Measurements from ENCODE around the gene C19orf44. TPM values are rescaled to one million over a fixed set of nuclear protein-coding genes. Genes with fewer than 3 reads are reported as not detected.
"Not testable (repeated sequence)": the region's sequence is repeated elsewhere in the genome, so short reads cannot be mapped to it uniquely, and the experiment has no call there.

Gene C19orf44
- total and polyA plus RNA-seq, 2 experiments from 2014 or later: 2.4 to 5.1 TPM

- Histone ChIP-seq H3K9me3 (ENCODE audit: low read depth) (no peaks in the 10 kb centered on the region), H3K4me2 (ENCODE audit: unreplicated experiment) (peak overlapping the region; percentile 94), H3K36me3 (ENCODE audit: low read depth) (no peaks in the 10 kb centered on the region), H4K20me1 (ENCODE audit: insufficient read depth) (no peaks in the 10 kb centered on the region), H3K4me1 (ENCODE audit: insufficient read depth) (peaks cover 20% of the 10 kb centered on the region), H3K4me3 (peak overlapping the region; percentile 86), H3F3A (ENCODE audit: insufficient read depth) (peaks cover 16% of the 10 kb centered on the region), H3K79me2 (ENCODE audit: insufficient read depth) (peaks cover 57% of the 10 kb centered on the region), H3K9me2 (ENCODE audit: insufficient read depth) (no peaks in the 10 kb centered on the region), H3K9ac (peak overlapping the region; percentile 79), H2AFZ (peak overlapping the region; percentile 63; the same call in 1 of the 2 replicates), H3K27ac (peak overlapping the region; percentile 79), H3K27me3 (replicated peaks; ENCODE audit: insufficient read depth) (no peaks in the 10 kb centered on the region)
- TF ChIP-seq EZH2phosphoT487 (IDR thresholded peaks at IDR 0.05; ENCODE audit: insufficient read depth, low read depth) (no peak), EZH2 (IDR thresholded peaks at IDR 0.05; ENCODE audit: insufficient read depth, poor library complexity, severe bottlenecking) (no peak)
- WGBS, 2 experiments (ENCODE audit: low coverage in 1 of 2, low lambda C conversion rate in 2 of 2, missing lambda C conversion rate in 2 of 2): 1% methylated on average over 7 of the region's 7 CpGs
- DNase-seq: no peak
- in situ Hi-C loops (cut with MboI): no loop called here
These were observed 25.7 kb upstream of the C19orf44 start for GRCh38 chr19:16470541-16470910.

GRCh38 chr19:16470911-16471811 lies 25.0 kb upstream of the C19orf44 start:
- no peak for TF ChIP-seq EZH2phosphoT487 (IDR thresholded peaks at IDR 0.05; ENCODE audit: insufficient read depth, low read depth)
- TF ChIP-seq EZH2 (IDR thresholded peaks at IDR 0.05; ENCODE audit: insufficient read depth, poor library complexity, severe bottlenecking): no peak
- H3K27me3 ChIP-seq (replicated peaks; ENCODE audit: insufficient read depth): no peaks in the 10 kb centered on the region
- H3K4me3 ChIP-seq: peak overlapping the region; percentile 86
- peak overlapping the region; percentile 94 for H3K4me2 ChIP-seq (ENCODE audit: unreplicated experiment)
- H3K27ac ChIP-seq: peak overlapping the region; percentile 79
- no peaks in the 10 kb centered on the region for H4K20me1 ChIP-seq (ENCODE audit: insufficient read depth)
- in situ Hi-C loops (cut with MboI): no loop called here
- H3K9me3 ChIP-seq (ENCODE audit: low read depth): no peaks in the 10 kb centered on the region
- 1 to 3% methylated on average over 41 to 54 of the region's 67 CpGs for whole genome bisulfite sequencing, 2 experiments (ENCODE audit: low coverage in 1 of 2, low lambda C conversion rate in 2 of 2, missing lambda C conversion rate in 2 of 2)
- no peaks in the 10 kb centered on the region for H3K36me3 ChIP-seq (ENCODE audit: low read depth)
- peak overlapping the region; percentile 63 for H2AFZ ChIP-seq
- DNase-seq: peak; percentile 91
- peaks cover 50% of the 10 kb centered on the region for H3K79me2 ChIP-seq (ENCODE audit: insufficient read depth)
- H3F3A ChIP-seq (ENCODE audit: insufficient read depth): peaks cover 16% of the 10 kb centered on the region
- peak overlapping the region; percentile 79 for H3K9ac ChIP-seq
- no peaks in the 10 kb centered on the region for H3K9me2 ChIP-seq (ENCODE audit: insufficient read depth)
- peaks cover 20% of the 10 kb centered on the region for H3K4me1 ChIP-seq (ENCODE audit: insufficient read depth)

DNA sequence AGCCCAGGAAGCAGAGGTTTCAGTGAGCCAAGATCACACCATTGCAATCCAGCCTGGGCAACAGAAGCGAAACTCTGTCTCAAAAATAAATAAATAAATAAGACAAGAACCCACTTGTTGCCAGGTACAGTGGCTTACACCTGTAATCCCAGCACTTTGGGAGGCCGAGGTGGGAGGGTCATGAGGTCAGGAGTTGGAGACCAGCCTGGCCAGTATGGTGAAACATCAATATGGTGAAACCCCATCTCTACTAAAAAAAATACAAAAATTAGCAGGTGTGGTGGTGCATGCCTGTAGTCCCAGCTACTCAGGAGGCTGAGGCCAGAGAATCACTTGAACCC lies 23.7 kb upstream of the C19orf44 start:
- Histone ChIP-seq H2AFZ (peak overlapping the region; percentile 96), H3K4me2 (ENCODE audit: unreplicated experiment) (peak overlapping the region; percentile 84), H3K9ac (peak overlapping the region; percentile 86), H3K27ac (peak overlapping the region; percentile 65), H3F3A (ENCODE audit: insufficient read depth) (peaks cover 16% of the 10 kb centered on the region), H3K79me2 (ENCODE audit: insufficient read depth) (peaks cover 37% of the 10 kb centered on the region), H3K4me3 (peak overlapping the region; percentile 86), H3K4me1 (ENCODE audit: insufficient read depth) (peaks cover 20% of the 10 kb centered on the region)
- H3K36me3 ChIP-seq (ENCODE audit: low read depth); DNase-seq; H3K27me3 ChIP-seq (replicated peaks; ENCODE audit: insufficient read depth); H3K9me3 ChIP-seq (ENCODE audit: low read depth); in situ Hi-C loops (cut with MboI); H4K20me1 ChIP-seq (ENCODE audit: insufficient read depth); H3K9me2 ChIP-seq (ENCODE audit: insufficient read depth): not testable (repeated sequence)
- 28 to 59% methylated on average over 2 of the region's 2 CpGs for WGBS, 2 experiments (ENCODE audit: low coverage in 1 of 2, low lambda C conversion rate in 2 of 2, missing lambda C conversion rate in 2 of 2)

- H3K9me2 ChIP-seq (ENCODE audit: insufficient read depth): no peaks in the 10 kb centered on the region
- H3K27ac ChIP-seq: no peak overlapping the region
- no peak overlapping the region for H3K4me3 ChIP-seq
- in situ Hi-C loops (cut with MboI): no loop called here
- H3F3A ChIP-seq (ENCODE audit: insufficient read depth): peaks cover 16% of the 10 kb centered on the region
- H3K4me1 ChIP-seq (ENCODE audit: insufficient read depth): peaks cover 20% of the 10 kb centered on the region
- H3K36me3 ChIP-seq (ENCODE audit: low read depth): no peaks in the 10 kb centered on the region
- H3K79me2 ChIP-seq (ENCODE audit: insufficient read depth): peaks cover 32% of the 10 kb centered on the region
- WGBS, 2 experiments (ENCODE audit: low coverage in 1 of 2, low lambda C conversion rate in 2 of 2, missing lambda C conversion rate in 2 of 2): 90 to 96% methylated on average over 2 of the region's 2 CpGs
- no peak overlapping the region for H3K9ac ChIP-seq
- no peaks in the 10 kb centered on the region for H4K20me1 ChIP-seq (ENCODE audit: insufficient read depth)
- peak overlapping the region; percentile 96 for H2AFZ ChIP-seq
- no peak overlapping the region for H3K4me2 ChIP-seq (ENCODE audit: unreplicated experiment)
- no peaks in the 10 kb centered on the region for H3K9me3 ChIP-seq (ENCODE audit: low read depth)
- no peak for DNase-seq
- no peaks in the 10 kb centered on the region for H3K27me3 ChIP-seq (replicated peaks; ENCODE audit: insufficient read depth)
- no peak for TF ChIP-seq EZH2phosphoT487 (IDR thresholded peaks at IDR 0.05; ENCODE audit: insufficient read depth, low read depth)
- no peak for TF ChIP-seq EZH2 (IDR thresholded peaks at IDR 0.05; ENCODE audit: insufficient read depth, poor library complexity, severe bottlenecking)
These were observed 23.2 kb upstream of the C19orf44 start for GRCh38 chr19:16472992-16473391.

Measured in GM23248 (cell line).